GM21576 (cell line): ENCODE results near the gene ARF6.

ENCODE experiments used
- ATAC-seq: cut with Tn5 transposase; IDR thresholded peaks from one replicate; pipeline ENCODE4 v1.9.1; 2021; ENCODE audit warnings: mild to moderate bottlenecking, moderate library complexity; ENCODE audit not compliant: unreplicated experiment

The ARF6 gene

DNA sequence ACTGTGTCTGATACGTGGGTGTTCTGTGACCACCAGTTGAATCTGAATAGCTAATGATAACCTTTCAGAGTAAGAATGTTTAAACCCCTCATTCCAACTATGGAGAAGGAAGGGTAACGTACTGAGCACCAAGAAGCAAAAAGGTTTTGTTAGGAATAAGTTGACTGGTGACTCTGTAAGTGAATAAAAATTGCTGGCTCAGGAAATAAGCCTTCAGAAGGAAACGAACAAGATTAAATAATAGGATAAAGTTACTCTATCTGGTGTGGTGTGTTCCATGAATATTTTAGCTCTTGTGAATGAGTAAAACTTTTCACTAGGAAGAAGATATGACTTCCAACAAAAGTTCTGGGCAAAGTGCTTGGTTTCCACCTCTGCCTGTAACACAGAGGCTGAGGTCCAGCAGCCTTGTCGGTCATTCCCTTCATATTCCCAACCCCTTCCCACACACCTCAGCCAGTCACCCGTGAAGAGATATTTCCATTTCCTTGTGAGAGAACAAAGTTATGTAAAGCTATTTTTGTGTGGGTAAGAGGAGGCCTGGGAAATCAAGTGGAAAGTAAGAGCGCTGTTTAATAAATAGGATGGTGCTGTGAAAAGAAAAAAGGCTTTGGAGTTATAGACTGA lies 47.1 kb downstream of the ARF6 start:
- no peak for ATAC-seq

DNA sequence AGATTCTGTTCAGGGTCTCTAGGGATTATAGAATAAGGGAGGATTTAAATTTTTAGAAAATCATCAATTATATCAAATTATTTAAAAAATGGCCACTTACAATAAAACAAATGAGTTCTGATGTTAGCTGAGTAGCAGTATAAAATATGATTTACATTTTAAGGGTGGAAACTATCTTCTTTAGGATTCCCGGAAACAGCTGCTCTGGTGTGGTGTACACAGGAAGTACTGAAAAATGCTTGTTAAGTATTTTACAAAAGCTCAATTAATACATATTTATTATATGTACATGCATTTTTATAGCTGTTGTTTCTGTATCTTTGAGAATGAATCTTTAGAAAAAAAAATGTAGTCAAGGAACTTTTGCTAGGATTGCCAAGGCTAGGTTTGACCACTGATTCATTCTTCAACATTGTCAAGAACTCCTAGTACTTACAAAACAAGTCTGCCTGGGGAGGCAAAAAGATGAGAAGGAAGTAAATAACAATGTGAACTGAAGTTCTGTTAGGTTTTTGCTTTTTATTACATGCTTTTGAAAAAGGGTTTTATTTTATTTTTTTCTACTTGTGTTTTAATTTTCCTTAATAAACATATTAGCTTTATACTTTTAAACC lies 48.0 kb downstream of the ARF6 start:
- ATAC-seq: no peak

DNA sequence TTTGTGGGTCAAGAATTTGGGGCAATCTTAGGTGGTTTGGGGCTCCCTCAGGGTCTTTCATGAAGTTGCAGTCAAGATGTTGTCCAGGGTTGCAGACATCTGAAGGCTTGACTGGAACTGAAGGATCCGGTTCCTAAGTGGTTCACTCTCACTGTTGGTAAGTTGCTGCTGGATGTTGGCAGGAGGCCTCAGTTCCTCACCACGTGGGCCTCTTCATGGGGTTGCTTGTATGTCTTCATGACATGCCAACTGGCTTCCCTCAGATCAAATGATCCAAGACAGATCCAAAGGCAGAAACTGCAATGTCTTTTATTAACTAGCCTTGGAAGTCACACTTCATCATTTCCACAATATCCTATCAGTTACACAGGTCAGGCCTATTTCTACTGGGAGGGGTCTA lies 49.2 kb downstream of the ARF6 start:
- no peak for ATAC-seq

DNA sequence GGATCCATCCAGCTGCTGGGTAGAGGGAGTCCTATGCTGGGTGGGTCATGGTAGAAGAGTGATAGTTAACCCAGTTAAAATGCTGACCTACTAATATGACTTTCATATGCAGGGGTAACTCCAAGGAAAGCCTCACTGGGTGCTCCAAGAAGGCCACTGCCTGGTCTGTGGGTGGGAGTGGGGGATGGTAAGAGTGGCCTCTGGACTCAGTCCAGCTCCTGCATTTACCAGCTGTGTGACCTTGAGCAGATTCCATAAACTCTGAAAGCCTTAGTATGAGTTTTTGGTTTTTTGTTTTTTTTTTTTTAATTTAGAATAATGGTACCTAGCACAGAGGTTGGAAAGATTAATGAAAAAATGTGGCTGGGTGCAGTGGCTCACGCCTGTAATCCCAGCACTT lies 51.6 kb downstream of the ARF6 start:
- ATAC-seq: no peak

DNA sequence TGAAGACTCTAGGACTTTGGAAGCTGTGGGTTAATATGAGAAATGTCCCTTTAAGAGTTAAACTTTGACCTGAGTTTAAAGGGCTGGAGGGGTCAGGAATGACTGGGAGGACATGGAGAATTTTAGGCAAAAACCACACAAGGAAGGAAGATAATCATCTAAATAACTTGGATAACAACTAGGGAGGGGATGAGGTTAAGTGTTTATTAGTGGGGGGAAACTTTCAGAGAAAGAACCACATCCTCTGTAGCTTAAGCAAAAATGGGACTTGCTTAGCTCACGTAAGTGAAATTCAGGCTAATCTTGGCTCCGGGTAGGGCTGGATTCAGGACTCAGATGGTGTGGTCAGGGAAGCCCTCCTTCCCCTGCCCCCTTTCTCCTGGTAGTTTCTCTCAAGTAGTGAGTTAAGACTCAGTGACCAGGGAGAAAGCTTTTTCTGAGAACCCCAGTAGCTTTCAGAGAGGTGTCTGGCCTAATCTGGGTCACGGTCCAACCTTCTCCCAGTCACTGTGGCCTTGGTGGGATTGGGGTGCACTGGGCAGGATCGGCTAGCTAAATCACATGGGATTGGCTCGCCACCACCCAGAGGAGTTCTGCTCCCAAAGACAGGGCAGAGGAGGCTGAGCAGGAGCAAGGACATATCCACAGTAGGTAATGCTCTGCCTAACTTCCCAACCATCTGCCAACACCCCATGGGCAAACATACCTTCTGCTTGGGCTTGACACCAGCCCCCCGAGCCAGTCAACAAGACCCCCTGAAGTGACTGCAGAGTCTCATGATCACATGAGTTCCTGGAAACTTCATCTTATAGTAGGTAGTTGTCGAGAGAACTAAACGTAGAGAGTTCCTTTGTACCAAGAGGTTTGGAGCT lies 52.8 kb downstream of the ARF6 start:
- no peak for ATAC-seq
